ENCODE results near the gene SLC35F3.

SLC35F3 gene

GRCh38 chr1:234286206-234286605 is 381.7 kb downstream of the SLC35F3 start:
- Histone ChIP-seq H3K4me1 (ENCODE audit: control insufficient read depth, low read length) (no peaks in the 10 kb centered on the region), H3K27ac (ENCODE audit: low read depth, low read length) (no peak overlapping the region), H4K20me1 (ENCODE audit: control insufficient read depth, insufficient read depth, low read depth, low read length) (no peaks in the 10 kb centered on the region), H3K27me3 (ENCODE audit: control insufficient read depth, low read length) (no peaks in the 10 kb centered on the region), H3K36me3 (ENCODE audit: control insufficient read depth, low read length) (no peaks in the 10 kb centered on the region), H3K4me2 (ENCODE audit: low read length) (no peak overlapping the region), H3K4me3 (ENCODE audit: low read length) (no peak overlapping the region), H3K79me2 (ENCODE audit: control insufficient read depth, low read length) (no peaks in the 10 kb centered on the region), H3F3A (ENCODE audit: control insufficient read depth, insufficient read depth) (no peaks in the 10 kb centered on the region), H3K9me3 (ENCODE audit: control insufficient read depth, insufficient read depth, low read length) (0 out of 2 replicates have a peak, but pooled peaks cover 2% of the 10 kb centered on the region), H3K9me2 (replicated peaks; ENCODE audit: control insufficient read depth, low read length) (no peaks in the 10 kb centered on the region)
- TF ChIP-seq CTCF (IDR thresholded peaks at IDR 0.05; ENCODE audit: low read depth, low read length, poor library complexity, severe bottlenecking) = no peak
- no peak for TF ChIP-seq EZH2phosphoT487 (IDR thresholded peaks at IDR 0.05; ENCODE audit: borderline replicate concordance, low read length)

- no peak overlapping the region for H3K27ac ChIP-seq (ENCODE audit: low read depth, low read length)
These were observed 384.5 kb downstream of the SLC35F3 start for GRCh38 chr1:234288946-234289345.

GRCh38 chr1:234289538-234290305 is 385.2 kb downstream of the SLC35F3 start:
- Histone ChIP-seq H3F3A (ENCODE audit: control insufficient read depth, insufficient read depth) (no peaks in the 10 kb centered on the region), H3K36me3 (ENCODE audit: control insufficient read depth, low read length) (no peaks in the 10 kb centered on the region), H3K4me3 (ENCODE audit: low read length) (no peak overlapping the region), H3K4me2 (ENCODE audit: low read length) (no peak overlapping the region), H3K79me2 (ENCODE audit: control insufficient read depth, low read length) (no peaks in the 10 kb centered on the region), H4K20me1 (ENCODE audit: control insufficient read depth, insufficient read depth, low read depth, low read length) (no peaks in the 10 kb centered on the region), H3K27me3 (ENCODE audit: control insufficient read depth, low read length) (no peaks in the 10 kb centered on the region), H3K9me3 (ENCODE audit: control insufficient read depth, insufficient read depth, low read length) (0 out of 2 replicates have a peak, but pooled peaks cover 2% of the 10 kb centered on the region), H3K9me2 (replicated peaks; ENCODE audit: control insufficient read depth, low read length) (no peaks in the 10 kb centered on the region), H3K27ac (ENCODE audit: low read depth, low read length) (no peak overlapping the region), H3K4me1 (ENCODE audit: control insufficient read depth, low read length) (no peaks in the 10 kb centered on the region)
- TF ChIP-seq EZH2phosphoT487 (IDR thresholded peaks at IDR 0.05; ENCODE audit: borderline replicate concordance, low read length) (no peak), CTCF (IDR thresholded peaks at IDR 0.05; ENCODE audit: low read depth, low read length, poor library complexity, severe bottlenecking) (no peak)

More at GRCh38 chr1:234288946-234289345, 384.5 kb downstream of the SLC35F3 start:
- Histone ChIP-seq H3K79me2 (ENCODE audit: control insufficient read depth, low read length) (no peaks in the 10 kb centered on the region), H3K9me3 (ENCODE audit: control insufficient read depth, insufficient read depth, low read length) (0 out of 2 replicates have a peak, but pooled peaks cover 2% of the 10 kb centered on the region), H3K4me1 (ENCODE audit: control insufficient read depth, low read length) (no peaks in the 10 kb centered on the region), H3K4me2 (ENCODE audit: low read length) (no peak overlapping the region), H3K36me3 (ENCODE audit: control insufficient read depth, low read length) (no peaks in the 10 kb centered on the region), H3K9me2 (replicated peaks; ENCODE audit: control insufficient read depth, low read length) (no peaks in the 10 kb centered on the region), H3K27me3 (ENCODE audit: control insufficient read depth, low read length) (no peaks in the 10 kb centered on the region), H3F3A (ENCODE audit: control insufficient read depth, insufficient read depth) (no peaks in the 10 kb centered on the region), H4K20me1 (ENCODE audit: control insufficient read depth, insufficient read depth, low read depth, low read length) (no peaks in the 10 kb centered on the region), H3K4me3 (ENCODE audit: low read length) (no peak overlapping the region)
- TF ChIP-seq CTCF (IDR thresholded peaks at IDR 0.05; ENCODE audit: low read depth, low read length, poor library complexity, severe bottlenecking) (no peak), EZH2phosphoT487 (IDR thresholded peaks at IDR 0.05; ENCODE audit: borderline replicate concordance, low read length) (no peak)
